HG03520 (cell line): ENCODE results near the gene LYPD4.
"Not testable (repeated sequence)": the region's sequence is repeated elsewhere in the genome, so short reads cannot be mapped to it uniquely, and the experiment has no call there.

Experiments
- ATAC-seq: cut with Tn5 transposase; IDR thresholded peaks from one replicate; pipeline ENCODE4 v1.9.1; 2021; ENCODE audit warnings: mild to moderate bottlenecking, moderate library complexity; ENCODE audit not compliant: unreplicated experiment

LYPD4 gene

DNA sequence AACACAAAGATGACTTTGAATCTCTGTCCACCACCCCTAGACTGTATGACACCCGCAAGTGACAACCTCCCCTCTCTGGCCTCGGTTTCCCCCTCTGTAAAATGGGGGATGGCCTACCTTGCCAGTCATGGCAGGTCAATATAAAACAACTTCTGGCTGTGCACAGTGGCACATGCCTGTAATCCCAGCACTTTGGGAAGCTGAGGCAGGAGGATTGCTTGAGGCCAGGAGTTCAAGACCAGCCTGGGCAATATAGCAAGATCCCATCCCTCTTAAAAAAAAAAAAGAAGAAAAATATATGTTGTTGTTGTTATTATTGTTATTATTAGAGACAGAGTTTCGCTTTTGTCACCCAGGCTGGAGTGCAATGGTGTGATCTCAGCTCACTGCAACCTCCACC lies 31.5 kb upstream of the LYPD4 start:
- not testable (repeated sequence) for ATAC-seq

- no peak for ATAC-seq
Observed at GRCh38 chr19:41872775-41873647, 28.5 kb upstream of the LYPD4 start.

GRCh38 chr19:41872384-41872774 lies 27.9 kb upstream of the LYPD4 start:
- ATAC-seq = no peak

DNA sequence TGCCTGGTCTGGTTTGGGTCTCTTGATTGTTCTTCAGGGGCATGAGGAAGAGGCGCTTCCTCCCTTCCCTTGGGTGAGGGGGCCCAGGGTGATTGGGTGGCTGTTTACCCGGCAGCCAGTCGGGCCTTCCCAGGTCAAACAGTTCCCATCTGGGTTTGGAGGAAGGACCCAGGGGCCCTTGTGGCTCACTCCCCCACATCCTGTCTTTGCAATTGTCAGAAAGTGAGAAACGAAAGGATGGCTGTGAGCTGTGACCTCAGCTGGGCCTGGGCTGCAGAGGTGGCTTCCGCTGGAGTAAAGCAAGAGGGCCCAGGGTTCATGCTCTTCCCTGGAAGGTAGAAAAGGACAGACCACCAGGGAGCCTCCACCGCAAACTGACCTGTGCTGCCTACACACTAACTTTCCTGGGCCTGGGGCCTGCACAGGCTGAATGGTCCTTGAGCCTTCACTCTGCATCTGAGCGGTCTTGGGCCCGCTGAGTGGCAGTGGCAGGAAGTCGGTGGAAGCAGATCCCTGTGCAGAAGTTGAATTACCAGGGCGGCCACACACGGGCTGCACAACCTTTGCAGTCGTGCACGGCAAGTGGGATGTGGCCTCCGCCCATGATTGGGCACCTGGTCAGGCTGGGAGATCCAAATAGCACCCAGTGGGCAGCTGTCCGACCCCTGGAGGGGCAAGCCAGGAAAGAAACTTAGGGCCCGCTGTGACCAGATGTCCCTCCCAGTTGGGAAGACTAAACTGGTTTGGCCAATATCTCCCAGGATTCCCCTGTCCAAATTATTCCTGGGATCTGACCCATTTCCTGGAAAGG lies 27.3 kb upstream of the LYPD4 start:
- peak; percentile 42 for ATAC-seq

- no peak for ATAC-seq
Observed at GRCh38 chr19:41870401-41870873, 26.0 kb upstream of the LYPD4 start.

DNA sequence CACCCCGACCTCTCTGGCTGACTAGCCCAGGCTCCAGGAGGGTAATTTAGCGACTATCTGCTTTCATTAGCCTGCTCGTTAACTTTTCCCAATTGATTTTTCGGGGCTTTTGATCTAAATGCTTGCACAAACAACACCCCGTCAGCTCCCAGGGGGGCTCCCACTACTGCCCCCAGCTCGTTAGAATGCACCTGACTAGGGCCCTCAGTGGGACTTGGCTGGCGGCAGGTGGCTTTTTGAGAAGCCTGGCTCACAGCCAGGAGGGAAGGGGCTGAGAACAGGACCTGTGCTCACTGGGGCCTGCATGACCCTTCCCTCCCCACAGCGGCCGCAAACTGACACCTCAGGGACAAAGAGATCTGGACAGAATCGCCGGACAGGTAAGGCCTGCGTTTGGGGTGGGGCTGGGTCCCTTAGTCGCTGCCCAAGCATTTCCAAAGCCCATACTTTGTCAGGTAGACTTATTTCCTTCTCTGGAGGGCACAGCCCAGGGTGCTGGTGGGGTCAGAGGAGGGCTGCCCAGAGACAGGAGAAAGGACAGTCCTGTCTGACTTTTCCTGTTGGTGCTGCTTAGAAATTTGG lies 25.0 kb upstream of the LYPD4 start:
- ATAC-seq = no peak

- ATAC-seq = no peak
Observed at GRCh38 chr19:41868989-41869300, 24.5 kb upstream of the LYPD4 start.

DNA sequence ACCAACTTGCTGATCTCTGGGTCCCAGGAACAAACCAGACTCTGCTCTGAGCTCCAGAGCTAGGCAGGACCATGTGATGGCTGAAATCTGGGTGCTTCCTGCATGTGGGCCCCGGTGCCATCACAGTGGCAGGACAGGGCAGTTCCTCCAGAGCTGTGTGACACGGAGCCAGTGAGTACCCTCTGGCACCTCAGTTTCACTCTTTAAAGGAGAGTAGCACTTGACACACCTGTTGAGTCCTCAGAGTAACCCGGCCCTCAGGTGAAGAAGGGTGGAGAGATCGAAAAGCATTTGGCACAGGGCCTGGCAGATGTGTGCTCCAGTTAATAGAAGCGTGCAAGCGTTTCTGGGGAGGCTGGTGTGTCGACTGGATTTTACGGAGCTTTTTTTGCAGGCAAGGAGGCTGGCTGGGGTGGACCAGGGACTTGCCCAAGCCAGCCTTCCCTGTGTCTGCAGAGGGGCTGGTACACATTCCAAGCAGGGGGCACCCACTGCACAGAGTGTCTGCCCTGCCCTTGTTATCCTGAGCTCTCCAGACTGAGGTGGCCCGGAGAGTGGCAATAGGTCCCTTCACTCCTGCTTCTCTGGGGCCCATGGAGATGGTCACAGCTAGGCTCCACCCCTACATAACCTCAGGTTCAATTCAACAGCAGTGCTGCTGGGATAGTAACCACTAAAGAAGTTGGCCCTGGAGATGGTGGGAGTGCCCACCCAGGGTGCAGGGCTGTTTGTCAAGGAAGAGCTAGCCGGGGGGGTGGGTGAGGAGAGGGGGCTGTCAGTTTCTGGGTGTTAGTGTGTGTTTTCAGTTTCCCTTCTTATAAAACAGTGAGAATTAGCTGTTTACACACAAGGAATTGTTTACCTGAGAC lies 23.9 kb upstream of the LYPD4 start:
- ATAC-seq = no peak

GRCh38 chr19:41866284-41866683 lies 21.8 kb upstream of the LYPD4 start:
- ATAC-seq = no peak

- ATAC-seq = no peak
Observed at GRCh38 chr19:41864374-41864773, 19.9 kb upstream of the LYPD4 start.

DNA sequence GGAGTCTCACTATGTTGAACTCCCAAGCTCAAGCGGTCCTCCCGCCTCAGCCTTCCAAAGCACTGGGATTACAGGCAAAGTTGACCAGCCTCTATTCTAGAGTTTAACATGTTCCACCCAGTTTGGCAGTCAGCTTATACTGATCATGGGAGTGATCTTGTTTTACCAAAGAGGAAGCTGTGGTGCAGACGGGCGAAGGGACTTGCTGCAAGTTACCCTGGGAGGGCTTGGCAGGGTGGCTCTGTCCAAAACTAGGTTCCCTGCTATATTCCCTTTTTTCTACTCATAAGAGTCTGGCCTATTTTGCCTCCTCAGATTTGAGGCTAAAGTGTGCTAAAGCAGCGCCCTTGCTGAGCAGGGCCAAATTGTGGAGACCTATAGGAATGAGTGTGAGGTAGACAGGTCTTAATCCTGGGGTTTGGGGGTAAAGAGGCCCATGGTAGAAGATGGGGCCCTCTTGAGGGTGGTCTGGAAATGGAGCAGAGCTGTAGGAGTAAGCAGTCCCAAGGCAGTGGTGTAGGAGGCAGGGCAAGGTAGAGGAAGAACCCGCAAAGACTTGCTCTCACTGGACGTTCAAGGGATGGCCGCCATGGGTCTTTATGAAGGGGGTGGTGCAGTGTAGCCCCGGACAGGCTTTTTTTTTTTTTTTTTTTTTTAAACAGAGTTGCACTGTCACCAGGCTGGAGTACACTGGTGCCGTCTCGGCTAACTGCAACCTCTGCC lies 18.9 kb upstream of the LYPD4 start:
- no peak for ATAC-seq

- no peak for ATAC-seq
Observed at GRCh38 chr19:41862445-41862986, 18.0 kb upstream of the LYPD4 start.

- no peak for ATAC-seq
Observed at GRCh38 chr19:41861846-41862245, 17.4 kb upstream of the LYPD4 start.

- no peak for ATAC-seq
Observed at GRCh38 chr19:41861116-41861768, 16.8 kb upstream of the LYPD4 start.

DNA sequence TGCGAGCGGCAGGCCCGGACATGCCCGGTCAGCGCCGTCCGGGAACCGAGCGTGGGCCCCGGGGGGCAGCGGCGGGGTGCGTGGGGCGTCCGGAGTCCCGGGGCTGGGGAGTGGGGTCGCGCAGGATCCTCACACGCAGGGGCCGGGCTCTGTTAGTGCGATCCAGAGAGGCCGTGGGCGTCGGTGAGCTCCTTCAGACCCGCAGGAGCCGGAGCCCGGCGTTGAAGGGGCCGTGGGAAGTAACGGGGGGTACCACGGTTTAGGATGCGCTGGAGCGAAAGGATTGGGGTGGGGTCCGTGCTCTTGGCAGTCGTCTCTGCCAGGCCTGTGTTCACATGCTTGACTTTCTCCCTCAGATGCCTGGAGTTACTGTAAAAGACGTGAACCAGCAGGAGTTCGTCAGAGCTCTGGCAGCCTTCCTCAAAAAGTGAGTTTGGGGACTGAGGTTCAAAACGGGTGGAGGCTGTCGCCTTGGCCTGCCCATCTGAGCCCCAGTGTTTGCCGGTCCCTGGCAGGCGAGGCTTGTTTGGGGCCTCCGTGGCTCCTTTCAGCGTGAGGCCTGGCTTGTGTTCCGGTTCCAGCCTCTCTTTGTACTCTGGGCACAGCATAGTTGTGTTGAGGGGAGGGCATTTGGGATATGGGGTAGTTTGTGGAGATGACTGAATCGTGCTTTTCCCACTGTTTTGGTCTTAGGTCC lies 16.1 kb upstream of the LYPD4 start:
- ATAC-seq = no peak

DNA sequence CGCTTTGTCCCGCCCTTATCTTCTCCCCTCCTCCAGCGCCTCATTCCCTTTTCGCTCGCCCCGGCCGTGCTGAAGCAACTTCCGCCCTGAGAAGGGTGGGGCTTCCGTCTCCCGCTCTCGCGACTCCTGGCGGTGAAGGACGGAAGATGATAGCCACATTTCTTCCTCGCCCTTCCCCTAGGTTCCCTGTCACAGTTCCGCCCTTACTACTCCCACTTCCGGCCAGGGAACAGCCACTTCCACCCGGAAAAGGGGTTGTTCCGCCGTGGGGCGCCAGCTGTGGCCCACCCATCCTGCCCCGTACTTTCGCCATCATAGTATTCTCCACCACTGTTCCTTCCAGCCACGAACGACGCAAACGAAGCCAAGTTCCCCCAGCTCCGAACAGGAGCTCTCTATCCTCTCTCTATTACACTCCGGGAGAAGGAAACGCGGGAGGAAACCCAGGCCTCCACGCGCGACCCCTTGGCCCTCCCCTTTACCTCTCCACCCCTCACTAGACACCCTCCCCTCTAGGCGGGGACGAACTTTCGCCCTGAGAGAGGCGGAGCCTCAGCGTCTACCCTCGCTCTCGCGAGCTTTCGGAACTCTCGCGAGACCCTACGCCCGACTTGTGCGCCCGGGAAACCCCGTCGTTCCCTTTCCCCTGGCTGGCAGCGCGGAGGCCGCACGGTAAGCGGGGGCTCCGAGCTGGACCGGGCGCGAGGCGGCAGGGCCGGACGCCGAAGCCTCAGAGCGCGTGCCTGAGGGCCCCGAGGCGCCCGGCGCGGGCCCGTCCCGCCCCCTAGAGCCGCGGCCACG lies 15.3 kb upstream of the LYPD4 start, which contains the start of gene RPS19:
Gene RPS19, plus strand, starts transcription at position 638 of the 801 bp plus-strand sequence. CDS start 520 bp downstream, outside the sequence.
- ATAC-seq = peak; percentile 74

DNA sequence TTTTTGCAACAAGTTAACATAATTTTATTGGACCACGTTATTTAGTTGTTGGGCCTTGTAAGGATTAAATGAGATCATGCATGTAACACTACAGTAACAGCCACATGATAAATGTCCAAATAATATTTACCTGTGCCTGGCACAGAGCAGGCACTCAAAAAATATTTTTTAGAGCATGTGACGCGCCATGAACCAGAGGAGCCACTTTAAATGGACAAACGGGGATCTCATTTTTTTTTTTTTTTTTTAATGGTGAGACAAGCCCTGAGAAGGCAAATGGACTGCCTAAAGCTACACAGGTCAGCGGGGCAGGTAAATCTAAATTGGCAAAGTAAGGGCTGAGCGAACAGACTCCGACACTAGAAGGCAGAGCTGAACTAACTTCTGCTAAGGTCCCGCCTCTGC lies 14.7 kb upstream of the LYPD4 start:
- no peak for ATAC-seq

DNA sequence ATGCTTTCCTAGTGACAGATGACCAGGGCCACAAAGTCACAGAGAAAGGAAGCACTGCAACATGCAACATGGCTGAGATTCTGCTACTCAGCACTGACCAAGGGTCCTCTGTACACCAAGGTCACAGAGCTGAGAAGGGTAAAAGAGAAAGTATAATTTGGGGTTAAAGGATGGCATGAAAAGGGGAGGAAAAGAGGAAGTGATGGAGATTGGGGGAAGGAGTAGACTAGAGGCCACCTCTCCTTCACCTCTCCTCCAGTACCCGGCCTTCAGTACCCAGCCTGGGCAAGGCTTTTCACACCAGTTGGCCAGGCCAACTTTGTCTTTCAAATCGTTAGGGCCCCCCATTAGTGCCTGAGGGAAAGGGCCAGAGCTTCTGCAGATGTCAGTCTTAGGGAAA lies 9.3 kb upstream of the LYPD4 start:
- no peak for ATAC-seq
